Right atrium auricular region (tissue), 2 donors: ENCODE data around the gene C2CD2L. TPM values are rescaled to one million over a fixed set of nuclear protein-coding genes. Genes with fewer than 3 reads are reported as not detected.

Experiments
- DNase-seq: peaks from one replicate; pipeline ENCODE4 v3.0.0-alpha.2; 2019; ENCODE audit warnings: low spot score
- H3K27ac ChIP-seq, 2 donors: fragments of 200-600 bp; sonication (generic); 1 replicate in 1 of 2; 2 replicates in 1 of 2; pipeline ENCODE4 v1.5.1; 2016 to 2019
- H3K27me3 ChIP-seq, 2 donors: fragments of 200-600 bp; sonication (generic); one replicate each; pipeline versions ENCODE4 v1.5.1 to v1.6.0; 2017 to 2019
- H3K36me3 ChIP-seq: fragments of 200-600 bp; sonication (generic); one replicate; pipeline ENCODE4 v1.5.1; 2016
- H3K4me1 ChIP-seq, 2 donors: fragments of 200-600 bp; sonication (generic); one replicate each; pipeline versions ENCODE4 v1.5.1 to v1.6.0; 2017 to 2019
- H3K4me3 ChIP-seq, 2 donors: fragments of 200-600 bp; sonication (generic); 1 replicate in 1 of 2; 2 replicates in 1 of 2; pipeline ENCODE4 v1.5.1; 2017 to 2019; ENCODE audit warnings: mild to moderate bottlenecking in 1 of 2, moderate library complexity in 1 of 2
- H3K9me3 ChIP-seq, 2 donors: fragments of 200-600 bp; sonication (generic); one replicate each; pipeline ENCODE4 v1.5.1; 2019
- total RNA-seq, 2 donors: library from RNA; depleted of rRNA; stranded (reverse); fragments of >200 nt; gene quantifications; one replicate each; pipeline ENCODE4 v1.1.0, GENCODE V29; 2016
- TF ChIP-seq, protein P1 (sequence below), 2 donors: fragments of 200-600 bp; sonication (generic); IDR thresholded peaks; one replicate each; pipeline ENCODE4 v1.5.1; 2019; ENCODE audit warnings: antibody characterized with exemption in 2 of 2

C2CD2L gene
- total RNA-seq, 2 donors from 2014 or later, result 10.0 to 14.2 TPM

DNA sequence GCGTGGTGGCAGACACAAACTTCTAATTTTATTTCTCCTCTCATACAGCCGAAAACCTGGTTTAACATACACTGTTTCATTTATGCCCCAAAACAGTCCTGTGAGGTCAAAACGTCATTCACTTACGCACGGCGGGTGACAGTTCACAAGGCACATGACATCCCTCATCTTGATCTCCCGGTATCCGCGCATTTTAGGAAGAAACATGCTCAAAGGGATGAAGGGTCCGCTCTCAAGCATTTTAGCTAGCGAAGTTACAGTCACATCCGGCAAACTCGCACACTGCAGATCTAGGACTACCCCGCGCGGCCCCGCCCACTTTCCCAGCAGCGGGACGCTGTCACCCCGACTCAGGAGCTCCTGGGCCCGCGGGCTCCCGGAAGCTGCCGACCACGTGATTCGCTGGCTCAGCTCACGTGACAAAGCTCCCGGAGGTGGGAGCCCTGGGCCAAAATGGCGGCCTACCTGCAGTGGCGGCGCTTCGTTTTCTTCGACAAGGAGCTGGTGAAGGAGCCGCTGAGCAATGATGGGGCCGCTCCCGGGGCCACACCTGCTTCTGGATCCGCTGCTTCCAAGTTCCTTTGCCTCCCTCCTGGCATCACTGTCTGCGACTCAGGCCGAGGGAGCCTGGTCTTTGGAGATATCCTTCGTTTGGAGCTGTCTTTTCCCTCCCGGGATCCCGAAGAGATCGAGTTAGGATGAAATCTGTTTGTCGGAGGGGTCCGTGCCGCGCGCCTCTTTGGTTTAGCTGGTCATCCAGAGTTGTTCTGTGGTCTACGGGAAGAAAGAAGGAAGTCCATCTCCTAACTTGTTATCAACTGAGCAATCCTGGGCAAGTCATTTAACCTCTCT is 39.5 kb upstream of the C2CD2L start, which contains the start of gene VPS11:
Gene VPS11, plus strand, starts transcription at position 448 of the 852 bp plus-strand sequence. Its CDS starts 6 bp downstream, at position 454.
- Histone ChIP-seq H3K4me3 (peak within 1 kb of the TSS; percentile 81 to 94), H3K4me1 (peaks cover 0 to 34% of the 10 kb centered on the region in 2 donors), H3K27ac (peak within 1 kb of the TSS; percentile 86 to 95), H3K9me3 (no peaks in the 10 kb centered on the region), H3K27me3 (no peaks in the 10 kb centered on the region), H3K36me3 (peaks cover 27% of the 10 kb centered on the region)
- TF ChIP-seq, protein P1, sequence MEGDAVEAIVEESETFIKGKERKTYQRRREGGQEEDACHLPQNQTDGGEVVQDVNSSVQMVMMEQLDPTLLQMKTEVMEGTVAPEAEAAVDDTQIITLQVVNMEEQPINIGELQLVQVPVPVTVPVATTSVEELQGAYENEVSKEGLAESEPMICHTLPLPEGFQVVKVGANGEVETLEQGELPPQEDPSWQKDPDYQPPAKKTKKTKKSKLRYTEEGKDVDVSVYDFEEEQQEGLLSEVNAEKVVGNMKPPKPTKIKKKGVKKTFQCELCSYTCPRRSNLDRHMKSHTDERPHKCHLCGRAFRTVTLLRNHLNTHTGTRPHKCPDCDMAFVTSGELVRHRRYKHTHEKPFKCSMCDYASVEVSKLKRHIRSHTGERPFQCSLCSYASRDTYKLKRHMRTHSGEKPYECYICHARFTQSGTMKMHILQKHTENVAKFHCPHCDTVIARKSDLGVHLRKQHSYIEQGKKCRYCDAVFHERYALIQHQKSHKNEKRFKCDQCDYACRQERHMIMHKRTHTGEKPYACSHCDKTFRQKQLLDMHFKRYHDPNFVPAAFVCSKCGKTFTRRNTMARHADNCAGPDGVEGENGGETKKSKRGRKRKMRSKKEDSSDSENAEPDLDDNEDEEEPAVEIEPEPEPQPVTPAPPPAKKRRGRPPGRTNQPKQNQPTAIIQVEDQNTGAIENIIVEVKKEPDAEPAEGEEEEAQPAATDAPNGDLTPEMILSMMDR (IDR thresholded peaks at IDR 0.05), result peak in 1 of 2 donors; percentile 23
- DNase-seq, result peak; percentile 98

DNA sequence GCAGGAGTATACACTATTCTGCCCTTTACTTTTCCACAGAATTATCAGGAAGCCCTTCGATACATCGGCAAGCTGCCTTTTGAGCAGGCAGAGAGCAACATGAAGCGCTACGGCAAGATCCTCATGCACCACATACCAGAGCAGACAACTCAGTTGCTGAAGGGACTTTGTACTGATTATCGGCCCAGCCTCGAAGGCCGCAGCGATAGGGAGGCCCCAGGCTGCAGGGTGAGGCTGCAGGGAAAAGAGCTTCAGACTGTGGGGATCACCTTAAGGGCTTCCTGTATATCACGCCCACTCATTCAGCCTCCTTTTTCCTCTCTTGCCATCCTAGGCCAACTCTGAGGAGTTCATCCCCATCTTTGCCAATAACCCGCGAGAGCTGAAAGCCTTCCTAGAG is 29.3 kb upstream of the C2CD2L start:
- Histone ChIP-seq H3K27me3 (no peaks in the 10 kb centered on the region), H3K27ac (no peak overlapping the region), H3K4me3 (no peak overlapping the region), H3K36me3 (peaks cover 94% of the 10 kb centered on the region), H3K9me3 (no peaks in the 10 kb centered on the region), H3K4me1 (no peaks in the 10 kb centered on the region)
- no peak for DNase-seq
- TF ChIP-seq, protein P1 (IDR thresholded peaks at IDR 0.05), result no peak

DNA sequence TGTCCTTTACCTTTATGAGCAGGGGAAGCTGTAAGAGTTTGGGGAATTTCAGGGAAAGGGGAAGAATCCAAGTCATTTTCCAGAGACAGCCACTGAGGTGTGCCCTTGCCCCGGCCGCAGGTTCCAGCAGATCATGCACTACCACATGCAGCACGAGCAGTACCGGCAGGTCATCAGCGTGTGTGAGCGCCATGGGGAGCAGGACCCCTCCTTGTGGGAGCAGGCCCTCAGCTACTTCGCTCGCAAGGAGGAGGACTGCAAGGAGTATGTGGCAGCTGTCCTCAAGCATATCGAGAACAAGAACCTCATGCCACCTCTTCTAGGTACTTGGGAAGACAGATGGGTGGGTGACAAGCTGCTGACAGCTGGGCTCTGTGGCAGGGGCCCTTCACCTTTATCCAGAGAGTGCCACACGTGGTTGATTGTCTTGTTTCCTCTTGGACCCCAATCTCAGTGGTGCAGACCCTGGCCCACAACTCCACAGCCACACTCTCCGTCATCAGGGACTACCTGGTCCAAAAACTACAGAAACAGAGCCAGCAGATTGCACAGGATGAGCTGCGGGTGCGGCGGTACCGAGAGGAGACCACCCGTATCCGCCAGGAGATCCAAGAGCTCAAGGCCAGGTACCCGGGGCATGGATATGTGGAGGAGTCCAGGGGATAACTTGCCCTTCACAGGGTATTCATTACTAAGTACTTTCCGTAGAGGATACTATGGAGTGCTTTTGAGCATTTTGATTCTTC is 28.3 kb upstream of the C2CD2L start:
- no peaks in the 10 kb centered on the region for H3K9me3 ChIP-seq

DNA sequence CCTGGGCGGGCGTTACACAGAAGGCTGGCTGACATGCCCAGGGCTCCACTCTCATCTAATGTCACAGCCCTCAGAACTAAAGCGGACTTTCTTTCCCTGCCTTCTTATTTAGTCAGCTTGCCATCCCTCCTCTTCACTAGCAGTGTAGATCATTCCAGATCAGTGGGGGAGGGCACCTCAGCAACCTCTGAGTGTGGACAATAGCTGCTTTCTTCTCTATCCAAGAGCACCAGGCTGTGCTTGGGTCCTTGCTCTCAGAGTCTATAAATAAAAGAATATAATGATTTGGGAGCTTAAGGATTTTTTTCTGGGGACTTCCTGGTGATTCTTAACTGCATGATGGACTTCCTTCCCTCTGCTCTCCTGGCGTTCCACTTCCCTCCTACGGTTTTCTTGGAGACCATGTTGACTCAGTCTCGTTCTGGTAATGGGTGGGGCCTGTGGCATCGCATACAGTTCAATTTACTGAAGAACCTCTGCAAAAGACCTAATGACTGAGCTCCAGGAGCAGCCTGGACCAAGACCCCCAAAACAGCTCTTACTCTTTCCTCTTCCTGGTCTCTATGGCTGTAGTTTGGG is 25.4 kb upstream of the C2CD2L start:
- TF ChIP-seq, protein P1 (IDR thresholded peaks at IDR 0.05), result no peak
- no peak overlapping the region for H3K27ac ChIP-seq
- H3K27me3 ChIP-seq, result no peaks in the 10 kb centered on the region

More for the DNA sequence above, 28.3 kb upstream of the C2CD2L start:
- H3K36me3 ChIP-seq, result peaks cover 84% of the 10 kb centered on the region
- TF ChIP-seq, protein P1 (IDR thresholded peaks at IDR 0.05), result no peak
- no peaks in the 10 kb centered on the region for H3K27me3 ChIP-seq
- no peak for DNase-seq
- H3K4me3 ChIP-seq, result no peak overlapping the region
- H3K27ac ChIP-seq, result no peak overlapping the region
- no peaks in the 10 kb centered on the region for H3K4me1 ChIP-seq

DNA sequence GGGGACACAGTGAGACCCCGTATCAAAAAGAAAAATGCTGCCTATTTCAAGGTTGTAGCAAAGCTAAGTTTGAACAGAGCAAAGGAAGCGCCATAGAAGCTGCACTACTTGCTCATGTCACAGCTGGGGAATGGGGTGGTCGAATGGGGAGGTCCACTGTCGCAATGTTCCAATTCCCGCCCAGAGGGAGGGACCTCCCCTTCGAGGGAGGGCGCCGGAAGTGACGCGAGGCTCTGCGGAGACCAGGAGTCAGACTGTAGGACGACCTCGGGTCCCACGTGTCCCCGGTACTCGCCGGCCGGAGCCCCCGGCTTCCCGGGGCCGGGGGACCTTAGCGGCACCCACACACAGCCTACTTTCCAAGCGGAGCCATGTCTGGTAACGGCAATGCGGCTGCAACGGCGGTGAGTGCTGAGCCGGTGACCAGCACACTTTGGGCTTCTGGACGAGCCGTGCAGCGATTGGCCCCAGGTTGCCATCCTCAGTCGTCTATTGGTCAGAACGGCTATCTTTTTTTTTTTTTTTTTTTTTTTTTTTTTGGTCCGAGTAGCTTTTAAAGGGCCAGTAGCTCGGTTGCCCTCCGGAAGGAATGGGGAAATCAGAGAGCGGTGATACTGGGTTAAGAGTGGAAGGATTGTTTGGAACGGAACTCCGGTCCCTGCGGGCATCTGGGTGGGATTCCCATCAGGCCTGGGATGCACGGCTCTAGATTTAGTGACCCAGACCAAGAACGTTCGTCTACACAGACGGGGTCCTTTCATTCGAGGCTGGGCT is 22.3 kb upstream of the C2CD2L start, which contains the start of gene HMBS:
Gene HMBS, plus strand, starts transcription at position 219 of the 774 bp plus-strand sequence. Its CDS starts 153 bp downstream, at position 372.
- Histone ChIP-seq H3K36me3 (peaks cover 24% of the 10 kb centered on the region), H3K27ac (peak within 1 kb of the TSS; percentile 90 to 95), H3K27me3 (no peaks in the 10 kb centered on the region), H3K4me3 (peak within 1 kb of the TSS; percentile 74 to 90), H3K4me1 (peaks cover 0 to 18% of the 10 kb centered on the region in 2 donors), H3K9me3 (no peaks in the 10 kb centered on the region)
- peak; percentile 98 for DNase-seq
- TF ChIP-seq, protein P1 (IDR thresholded peaks at IDR 0.05), result no peak

More for the DNA sequence above, 25.4 kb upstream of the C2CD2L start:
- DNase-seq, result no peak
- H3K4me1 ChIP-seq, result peaks cover 0 to 18% of the 10 kb centered on the region in 2 donors
- H3K4me3 ChIP-seq, result no peak overlapping the region
- no peaks in the 10 kb centered on the region for H3K9me3 ChIP-seq
- H3K36me3 ChIP-seq, result peaks cover 54% of the 10 kb centered on the region
